ENCODE measurements around the gene SND1.

SND1 gene

GRCh38 chr7:127903892-127904669 is 252.1 kb downstream of the SND1 start:
- no peak overlapping the region for H3K4me3 ChIP-seq (replicated peaks; ENCODE audit: low read depth, low read length)
- no peak for DNase-seq (ENCODE audit: extremely low read depth, low read depth)
- TF ChIP-seq CTCF (IDR thresholded peaks at IDR 0.05; ENCODE audit: low read depth, low read length, missing control alignments), result no peak

- no peak overlapping the region for H3K4me3 ChIP-seq (replicated peaks; ENCODE audit: low read depth, low read length)
- no peak for DNase-seq (ENCODE audit: extremely low read depth, low read depth)
- no peak for TF ChIP-seq CTCF (IDR thresholded peaks at IDR 0.05; ENCODE audit: low read depth, low read length, missing control alignments)
These were observed 252.6 kb downstream of the SND1 start for GRCh38 chr7:127904670-127904985.

DNA sequence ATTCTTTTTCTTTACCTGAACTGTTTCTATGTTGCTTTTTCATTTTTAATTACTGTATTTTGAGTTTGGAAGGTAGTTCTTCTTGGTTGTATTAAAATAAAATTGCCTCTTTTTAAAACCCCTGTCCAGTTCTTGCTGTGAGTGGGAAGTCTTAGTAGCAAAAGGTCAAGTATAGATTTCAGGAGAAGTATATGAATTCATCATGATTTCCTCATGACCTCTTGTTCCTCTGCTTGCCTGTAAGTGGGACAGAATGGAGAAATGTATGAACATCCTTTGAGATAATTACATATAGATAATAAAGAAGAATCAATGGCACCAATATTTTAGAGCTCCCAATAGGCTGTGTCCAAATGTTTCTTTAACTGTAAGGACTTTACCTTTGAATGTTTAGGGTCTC is 253.0 kb downstream of the SND1 start:
- TF ChIP-seq CTCF (IDR thresholded peaks at IDR 0.05; ENCODE audit: low read depth, low read length, missing control alignments), result no peak
- no peak for DNase-seq (ENCODE audit: extremely low read depth, low read depth)

GRCh38 chr7:127905491-127906330 is 253.7 kb downstream of the SND1 start:
- no peak for TF ChIP-seq CTCF (IDR thresholded peaks at IDR 0.05; ENCODE audit: low read depth, low read length, missing control alignments)
- DNase-seq (ENCODE audit: extremely low read depth, low read depth), result no peak
- no peak overlapping the region for H3K4me3 ChIP-seq (replicated peaks; ENCODE audit: low read depth, low read length)

More for the DNA sequence above, 253.0 kb downstream of the SND1 start:
- H3K4me3 ChIP-seq (replicated peaks; ENCODE audit: low read depth, low read length), result no peak overlapping the region

- TF ChIP-seq CTCF (IDR thresholded peaks at IDR 0.05; ENCODE audit: low read depth, low read length, missing control alignments), result no peak
- no peak for DNase-seq (ENCODE audit: extremely low read depth, low read depth)
These were observed 255.4 kb downstream of the SND1 start for GRCh38 chr7:127907110-127908040.

GRCh38 chr7:127908430-127909258 is 256.6 kb downstream of the SND1 start:
- no peak for DNase-seq (ENCODE audit: extremely low read depth, low read depth)
- no peak overlapping the region for H3K4me3 ChIP-seq (replicated peaks; ENCODE audit: low read depth, low read length)
- no peak for TF ChIP-seq CTCF (IDR thresholded peaks at IDR 0.05; ENCODE audit: low read depth, low read length, missing control alignments)

More at GRCh38 chr7:127907110-127908040, 255.4 kb downstream of the SND1 start:
- H3K4me3 ChIP-seq (replicated peaks; ENCODE audit: low read depth, low read length), result no peak overlapping the region
